ENCODE data around the gene TSPYL4.

- no peak for TF ChIP-seq CTCF (conservative IDR thresholded peaks at IDR 0.05)
- no peak for TF ChIP-seq ZFX (IDR thresholded peaks at IDR 0.05)
Measured at GRCh38 chr6:116267836-116268588, 14.1 kb upstream of the TSPYL4 start.
